ENCODE measurements around the gene PLEKHH1.
"Not testable (repeated sequence)": the region's sequence is repeated elsewhere in the genome, so short reads cannot be mapped to it uniquely, and the experiment has no call there.

Gene PLEKHH1

GRCh38 chr14:67529947-67530935 is 2.8 kb upstream of the PLEKHH1 start:
- H3K4me3 ChIP-seq (ENCODE audit: low read depth, low read length) = no peak overlapping the region

GRCh38 chr14:67532606-67532997 is 488 bp upstream of the PLEKHH1 start:
- H3K4me3 ChIP-seq (ENCODE audit: low read depth, low read length) = peak overlapping the region; percentile 70

- peak overlapping the region; percentile 70 for H3K4me3 ChIP-seq (ENCODE audit: low read depth, low read length)
Observed at GRCh38 chr14:67533754-67534085, 630 bp downstream of the PLEKHH1 start.

GRCh38 chr14:67536087-67536486 is 3.0 kb downstream of the PLEKHH1 start:
- no peak overlapping the region for H3K4me3 ChIP-seq (ENCODE audit: low read depth, low read length)

- H3K4me3 ChIP-seq (ENCODE audit: low read depth, low read length) = no peak overlapping the region
Observed at GRCh38 chr14:67537736-67538135, 4.6 kb downstream of the PLEKHH1 start.

GRCh38 chr14:67538501-67538900 is 5.4 kb downstream of the PLEKHH1 start:
- no peak overlapping the region for H3K4me3 ChIP-seq (ENCODE audit: low read depth, low read length)

GRCh38 chr14:67539116-67539515 is 6.0 kb downstream of the PLEKHH1 start:
- H3K4me3 ChIP-seq (ENCODE audit: low read depth, low read length) = no peak overlapping the region

- no peak overlapping the region for H3K4me3 ChIP-seq (ENCODE audit: low read depth, low read length)
Observed at GRCh38 chr14:67541448-67542387, 8.6 kb downstream of the PLEKHH1 start.

GRCh38 chr14:67542620-67543019 is 9.5 kb downstream of the PLEKHH1 start:
- H3K4me3 ChIP-seq (ENCODE audit: low read depth, low read length) = not testable (repeated sequence)

GRCh38 chr14:67544590-67544989 is 11.5 kb downstream of the PLEKHH1 start:
- H3K4me3 ChIP-seq (ENCODE audit: low read depth, low read length) = no peak overlapping the region

- no peak overlapping the region for H3K4me3 ChIP-seq (ENCODE audit: low read depth, low read length)
Observed at GRCh38 chr14:67547224-67547780, 14.2 kb downstream of the PLEKHH1 start.

- no peak overlapping the region for H3K4me3 ChIP-seq (ENCODE audit: low read depth, low read length)
Observed at GRCh38 chr14:67549734-67550133, 16.6 kb downstream of the PLEKHH1 start.

- H3K4me3 ChIP-seq (ENCODE audit: low read depth, low read length) = no peak overlapping the region
Observed at GRCh38 chr14:67551123-67551522, 18.0 kb downstream of the PLEKHH1 start.

- H3K4me3 ChIP-seq (ENCODE audit: low read depth, low read length) = no peak overlapping the region
Observed at GRCh38 chr14:67551940-67552339, 18.9 kb downstream of the PLEKHH1 start.

GRCh38 chr14:67553547-67553946 is 20.5 kb downstream of the PLEKHH1 start:
- no peak overlapping the region for H3K4me3 ChIP-seq (ENCODE audit: low read depth, low read length)

- H3K4me3 ChIP-seq (ENCODE audit: low read depth, low read length) = no peak overlapping the region
Observed at GRCh38 chr14:67554341-67554740, 21.3 kb downstream of the PLEKHH1 start.

GRCh38 chr14:67555518-67556090 is 22.5 kb downstream of the PLEKHH1 start:
- H3K4me3 ChIP-seq (ENCODE audit: low read depth, low read length) = no peak overlapping the region

GRCh38 chr14:67556671-67557070 is 23.6 kb downstream of the PLEKHH1 start:
- H3K4me3 ChIP-seq (ENCODE audit: low read depth, low read length) = no peak overlapping the region

GRCh38 chr14:67557118-67557517 is 24.0 kb downstream of the PLEKHH1 start:
- H3K4me3 ChIP-seq (ENCODE audit: low read depth, low read length) = no peak overlapping the region

- H3K4me3 ChIP-seq (ENCODE audit: low read depth, low read length) = no peak overlapping the region
Observed at GRCh38 chr14:67557656-67558055, 24.6 kb downstream of the PLEKHH1 start.

GRCh38 chr14:67559639-67560038 is 26.5 kb downstream of the PLEKHH1 start:
- H3K4me3 ChIP-seq (ENCODE audit: low read depth, low read length) = no peak overlapping the region
